ENCODE data around the gene CDK13.

The CDK13 gene

DNA sequence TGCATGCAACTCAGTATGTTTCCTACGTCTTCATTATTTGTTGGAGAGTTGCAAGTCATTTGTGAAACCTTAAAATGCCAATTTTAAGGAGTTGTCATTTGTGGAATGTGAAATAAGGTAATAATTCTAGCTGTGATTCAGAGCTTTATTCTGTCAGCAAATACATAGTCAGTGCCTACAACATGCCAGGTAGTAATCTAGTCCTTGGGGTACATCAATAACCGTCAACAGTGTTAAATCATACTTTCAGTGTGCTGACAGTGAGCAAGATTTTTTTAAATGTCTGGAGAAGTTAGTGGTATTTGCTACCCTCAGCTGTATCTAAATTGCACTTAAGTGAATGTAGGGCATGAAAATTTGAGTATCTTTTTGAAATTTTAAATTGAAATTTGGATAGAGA is 147.7 kb downstream of the CDK13 start (continued):
- TF ChIP-seq BCL11B (tag by site-specific recombination; IDR thresholded peaks at IDR 0.05; ENCODE audit: low read depth) (no peak), ZIC2 (tag by site-specific recombination; IDR thresholded peaks at IDR 0.05) (no peak), KLF8 (tag by site-specific recombination; IDR thresholded peaks at IDR 0.05) (no peak)

DNA sequence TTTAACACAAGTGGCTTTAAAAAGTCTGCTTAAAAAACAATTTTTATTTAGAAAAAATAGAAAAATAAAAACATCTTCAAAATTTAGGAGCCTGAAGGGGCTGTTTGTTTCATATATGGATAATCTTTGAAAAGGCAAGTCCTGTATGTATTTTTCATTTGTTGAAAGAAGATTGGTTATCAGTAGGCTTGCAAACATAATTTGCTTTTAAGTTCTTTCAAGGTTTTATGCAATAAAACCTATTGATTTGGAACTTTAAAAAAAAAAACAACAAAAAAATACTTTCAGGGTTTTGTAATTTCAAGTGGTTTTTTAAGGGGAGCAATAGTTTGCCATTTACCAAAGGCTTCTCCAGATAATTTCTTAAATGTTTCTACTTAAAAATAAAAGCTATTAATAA is 148.8 kb downstream of the CDK13 start:
- no peak for TF ChIP-seq HOXC10 (CRISPR knock-in tag; IDR thresholded peaks at IDR 0.05)
- Histone ChIP-seq H3K36me3 (ENCODE audit: control insufficient read depth in 2 of 2, insufficient read depth in 1 of 2, low read length in 2 of 2) (peaks cover 11 to 24% of the 10 kb centered on the region in 2 experiments), H3K27ac (ENCODE audit: extremely low read depth, low read depth, low read length) (no peak overlapping the region), H3K4me3 (ENCODE audit: low read depth, low read length) (no peak overlapping the region), H3K4me1 (ENCODE audit: control insufficient read depth, insufficient read depth, low read length) (peaks cover 7% of the 10 kb centered on the region), H3K9me3 (ENCODE audit: control insufficient read depth, insufficient read depth, low read depth, low read length) (no peaks in the 10 kb centered on the region)
- ChIA-PET POLR2A (no interaction called here), CTCF (interaction anchor here (0.6 to 1.1 kb wide), 3 partner anchors 8 to 1633 kb away, joined by 3 to 4 read pairs (median 3); no protein-coding TSS in a partner anchor)

DNA sequence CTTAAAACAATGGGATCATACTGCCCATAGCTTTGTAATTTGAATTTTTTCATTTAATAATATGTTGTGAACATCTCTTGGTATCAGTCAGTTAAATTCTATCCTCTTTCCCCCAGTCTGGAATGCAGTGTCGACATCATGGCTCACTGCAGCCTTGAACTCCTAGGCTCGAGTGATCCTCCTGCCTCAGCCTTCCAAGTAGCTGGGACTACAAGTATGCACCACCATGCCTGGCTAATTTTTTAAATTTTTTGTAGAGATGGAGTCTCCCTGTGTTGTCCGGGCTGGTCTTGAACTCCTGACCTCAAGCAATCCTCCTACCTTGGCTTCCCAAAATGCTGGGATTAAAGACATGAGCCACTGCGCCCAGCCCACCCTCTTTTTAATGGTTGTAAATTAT is 149.8 kb downstream of the CDK13 start:
- Histone ChIP-seq H3K9me3 (ENCODE audit: control insufficient read depth, insufficient read depth, low read depth, low read length) (no peaks in the 10 kb centered on the region), H3K27ac (ENCODE audit: extremely low read depth, low read depth, low read length) (no peak overlapping the region), H3K4me3 (ENCODE audit: low read depth, low read length) (no peak overlapping the region), H3K4me1 (ENCODE audit: control insufficient read depth, insufficient read depth, low read length) (peaks cover 7% of the 10 kb centered on the region), H3K36me3 (ENCODE audit: control insufficient read depth in 2 of 2, insufficient read depth in 1 of 2, low read length in 2 of 2) (peaks cover 7 to 14% of the 10 kb centered on the region in 2 experiments)
- TF ChIP-seq ZNF302 (tag by site-specific recombination; IDR thresholded peaks at IDR 0.05; ENCODE audit: low read depth) = no peak
- TF ChIP-seq ZNF311 (tag by site-specific recombination; IDR thresholded peaks at IDR 0.05; ENCODE audit: borderline replicate concordance) = no peak
- no peak for TF ChIP-seq ZNF610 (tag by site-specific recombination; IDR thresholded peaks at IDR 0.05; ENCODE audit: borderline replicate concordance)
- TF ChIP-seq, protein P1, sequence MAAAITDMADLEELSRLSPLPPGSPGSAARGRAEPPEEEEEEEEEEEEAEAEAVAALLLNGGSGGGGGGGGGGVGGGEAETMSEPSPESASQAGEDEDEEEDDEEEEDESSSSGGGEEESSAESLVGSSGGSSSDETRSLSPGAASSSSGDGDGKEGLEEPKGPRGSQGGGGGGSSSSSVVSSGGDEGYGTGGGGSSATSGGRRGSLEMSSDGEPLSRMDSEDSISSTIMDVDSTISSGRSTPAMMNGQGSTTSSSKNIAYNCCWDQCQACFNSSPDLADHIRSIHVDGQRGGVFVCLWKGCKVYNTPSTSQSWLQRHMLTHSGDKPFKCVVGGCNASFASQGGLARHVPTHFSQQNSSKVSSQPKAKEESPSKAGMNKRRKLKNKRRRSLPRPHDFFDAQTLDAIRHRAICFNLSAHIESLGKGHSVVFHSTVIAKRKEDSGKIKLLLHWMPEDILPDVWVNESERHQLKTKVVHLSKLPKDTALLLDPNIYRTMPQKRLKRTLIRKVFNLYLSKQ (tag by site-specific recombination; IDR thresholded peaks at IDR 0.05; ENCODE audit: borderline replicate concordance) = no peak
- no peak for TF ChIP-seq KLF1 (tag by site-specific recombination; IDR thresholded peaks at IDR 0.05)
- TF ChIP-seq GLIS1 (tag by site-specific recombination; IDR thresholded peaks at IDR 0.05) = no peak
- no peak for TF ChIP-seq ZBTB17 (tag by site-specific recombination; IDR thresholded peaks at IDR 0.05)
- ChIA-PET POLR2A (no interaction called here), CTCF (interaction anchor here (0.6 kb wide), 1 partner anchor 195 kb away, joined by 3 read pairs; no protein-coding TSS in a partner anchor)

DNA sequence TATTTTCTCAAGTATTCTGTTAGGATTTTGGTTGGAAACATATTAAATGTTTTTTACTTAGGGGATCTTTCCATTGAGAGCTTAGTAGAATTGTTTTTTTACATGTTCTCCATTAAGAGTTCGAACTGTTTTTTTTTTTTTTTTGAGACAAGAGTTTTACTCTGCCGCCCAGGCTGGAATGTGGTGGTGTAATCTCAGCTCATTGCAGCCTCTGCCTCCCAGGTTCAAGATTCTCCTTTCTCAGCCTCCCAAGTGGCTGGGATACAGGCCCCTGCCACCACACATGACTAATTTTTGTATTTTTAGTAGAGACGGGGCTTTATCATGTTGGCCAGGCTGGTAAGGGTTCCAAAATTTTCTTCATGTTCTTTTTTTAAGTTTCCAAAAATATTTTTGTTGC is 151.1 kb downstream of the CDK13 start:
- Histone ChIP-seq H3K4me1 (ENCODE audit: control insufficient read depth, insufficient read depth, low read length) (peaks cover 7% of the 10 kb centered on the region), H3K9me3 (ENCODE audit: control insufficient read depth, insufficient read depth, low read depth, low read length) (no peaks in the 10 kb centered on the region), H3K27ac (ENCODE audit: extremely low read depth, low read depth, low read length) (no peak overlapping the region), H3K4me3 (ENCODE audit: low read depth, low read length) (no peak overlapping the region), H3K36me3 (ENCODE audit: control insufficient read depth in 2 of 2, insufficient read depth in 1 of 2, low read length in 2 of 2) (peaks cover 0 to 2% of the 10 kb centered on the region in 2 experiments; a peak in 2 of 3 replicates)
- ChIA-PET CTCF (no interaction called here), POLR2A (no interaction called here)
- TF ChIP-seq ZNF366 (tag by site-specific recombination; conservative IDR thresholded peaks at IDR 0.05) = no peak
- no peak for TF ChIP-seq ZNF138 (tag by site-specific recombination; IDR thresholded peaks at IDR 0.05; ENCODE audit: borderline replicate concordance)
- TF ChIP-seq ZNF416 (tag by site-specific recombination; IDR thresholded peaks at IDR 0.05) = no peak
- TF ChIP-seq KLF1 (tag by site-specific recombination; IDR thresholded peaks at IDR 0.05) = no peak
- TF ChIP-seq ZFP3 (tag by site-specific recombination; IDR thresholded peaks at IDR 0.05; ENCODE audit: low read depth) = no peak
- TF ChIP-seq, protein P2, sequence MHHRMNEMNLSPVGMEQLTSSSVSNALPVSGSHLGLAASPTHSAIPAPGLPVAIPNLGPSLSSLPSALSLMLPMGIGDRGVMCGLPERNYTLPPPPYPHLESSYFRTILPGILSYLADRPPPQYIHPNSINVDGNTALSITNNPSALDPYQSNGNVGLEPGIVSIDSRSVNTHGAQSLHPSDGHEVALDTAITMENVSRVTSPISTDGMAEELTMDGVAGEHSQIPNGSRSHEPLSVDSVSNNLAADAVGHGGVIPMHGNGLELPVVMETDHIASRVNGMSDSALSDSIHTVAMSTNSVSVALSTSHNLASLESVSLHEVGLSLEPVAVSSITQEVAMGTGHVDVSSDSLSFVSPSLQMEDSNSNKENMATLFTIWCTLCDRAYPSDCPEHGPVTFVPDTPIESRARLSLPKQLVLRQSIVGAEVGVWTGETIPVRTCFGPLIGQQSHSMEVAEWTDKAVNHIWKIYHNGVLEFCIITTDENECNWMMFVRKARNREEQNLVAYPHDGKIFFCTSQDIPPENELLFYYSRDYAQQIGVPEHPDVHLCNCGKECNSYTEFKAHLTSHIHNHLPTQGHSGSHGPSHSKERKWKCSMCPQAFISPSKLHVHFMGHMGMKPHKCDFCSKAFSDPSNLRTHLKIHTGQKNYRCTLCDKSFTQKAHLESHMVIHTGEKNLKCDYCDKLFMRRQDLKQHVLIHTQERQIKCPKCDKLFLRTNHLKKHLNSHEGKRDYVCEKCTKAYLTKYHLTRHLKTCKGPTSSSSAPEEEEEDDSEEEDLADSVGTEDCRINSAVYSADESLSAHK (tag by site-specific recombination; IDR thresholded peaks at IDR 0.05) = no peak
- TF ChIP-seq KLF7 (tag by site-specific recombination; IDR thresholded peaks at IDR 0.05; ENCODE audit: borderline replicate concordance) = no peak
- TF ChIP-seq, protein P3, sequence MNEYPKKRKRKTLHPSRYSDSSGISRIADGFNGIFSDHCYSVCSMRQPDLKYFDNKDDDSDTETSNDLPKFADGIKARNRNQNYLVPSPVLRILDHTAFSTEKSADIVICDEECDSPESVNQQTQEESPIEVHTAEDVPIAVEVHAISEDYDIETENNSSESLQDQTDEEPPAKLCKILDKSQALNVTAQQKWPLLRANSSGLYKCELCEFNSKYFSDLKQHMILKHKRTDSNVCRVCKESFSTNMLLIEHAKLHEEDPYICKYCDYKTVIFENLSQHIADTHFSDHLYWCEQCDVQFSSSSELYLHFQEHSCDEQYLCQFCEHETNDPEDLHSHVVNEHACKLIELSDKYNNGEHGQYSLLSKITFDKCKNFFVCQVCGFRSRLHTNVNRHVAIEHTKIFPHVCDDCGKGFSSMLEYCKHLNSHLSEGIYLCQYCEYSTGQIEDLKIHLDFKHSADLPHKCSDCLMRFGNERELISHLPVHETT (tag by site-specific recombination; IDR thresholded peaks at IDR 0.05) = no peak
- no peak for TF ChIP-seq KLF16 (tag by site-specific recombination; IDR thresholded peaks at IDR 0.05)
- no peak for TF ChIP-seq ZNF629 (tag by site-specific recombination; IDR thresholded peaks at IDR 0.05)
- TF ChIP-seq, protein P4, sequence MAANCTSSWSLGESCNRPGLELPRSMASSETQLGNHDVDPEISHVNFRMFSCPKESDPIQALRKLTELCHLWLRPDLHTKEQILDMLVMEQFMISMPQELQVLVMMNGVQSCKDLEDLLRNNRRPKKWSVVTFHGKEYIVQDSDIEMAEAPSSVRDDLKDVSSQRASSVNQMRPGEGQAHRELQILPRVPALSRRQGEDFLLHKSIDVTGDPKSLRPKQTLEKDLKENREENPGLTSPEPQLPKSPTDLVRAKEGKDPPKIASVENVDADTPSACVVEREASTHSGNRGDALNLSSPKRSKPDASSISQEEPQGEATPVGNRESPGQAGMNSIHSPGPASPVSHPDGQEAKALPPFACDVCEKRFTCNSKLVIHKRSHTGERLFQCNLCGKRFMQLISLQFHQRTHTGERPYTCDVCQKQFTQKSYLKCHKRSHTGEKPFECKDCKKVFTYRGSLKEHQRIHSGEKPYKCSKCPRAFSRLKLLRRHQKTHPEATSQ (tag by site-specific recombination; IDR thresholded peaks at IDR 0.05) = no peak
- TF ChIP-seq ZNF239 (tag by site-specific recombination; IDR thresholded peaks at IDR 0.05) = no peak
- no peak for TF ChIP-seq TCF7L2 (IDR thresholded peaks at IDR 0.05; ENCODE audit: borderline replicate concordance, low read depth, low read length)
- TF ChIP-seq KLF8 (tag by site-specific recombination; IDR thresholded peaks at IDR 0.05) = no peak
- TF ChIP-seq ZNF501 (tag by site-specific recombination; IDR thresholded peaks at IDR 0.05) = no peak
- TF ChIP-seq ZNF121 (tag by site-specific recombination; IDR thresholded peaks at IDR 0.05) = no peak
